ENCODE data around the gene PSG2. TPM values are rescaled to one million over a fixed set of nuclear protein-coding genes. Genes with fewer than 3 reads are reported as not detected.
"Not testable (repeated sequence)": the region's sequence is repeated elsewhere in the genome, so short reads cannot be mapped to it uniquely, and the experiment has no call there.

The PSG2 gene
- under 1 TPM in 1 of 8 experiments, not detected in 7; 0.81 TPM for total RNA-seq

GRCh38 chr19:43082601-43083000 is at the start of gene PSG2:
Gene PSG2, minus strand, starts transcription at chr19:43082701. Its CDS starts 132 bp downstream, at chr19:43082569.
- in situ Hi-C loops (cut with MboI; ENCODE audit: low pct_unique_long_range_greater_than_20kb in 2 of 9, low sequenced_read_pairs in 9 of 9, unreplicated experiment in 9 of 9): not testable (repeated sequence)
- WGBS, 10 experiments: 0 to 83% (median 0%) methylated on average over 1 to 2 of the region's 2 CpGs; no CpG with 5 or more reads in 7 of the 10 experiments

GRCh38 chr19:43131281-43131842 is 48.9 kb upstream of the PSG2 start:
- ATAC-seq (replicated peaks in 6 of 8); H3K4me1 ChIP-seq (replicated peaks in 1 of 2); H3K4me3 ChIP-seq; H3K27ac ChIP-seq; in situ Hi-C loops (cut with MboI; ENCODE audit: low pct_unique_long_range_greater_than_20kb in 2 of 9, low sequenced_read_pairs in 9 of 9, unreplicated experiment in 9 of 9): not testable (repeated sequence)
- WGBS, 10 experiments: 0 to 92% (median 50%) methylated on average over 1 to 7 of the region's 8 CpGs; no CpG with 5 or more reads in 1 of the 10 experiments

More at GRCh38 chr19:43082601-43083000, at the start of gene PSG2:
- H3K4me1 ChIP-seq (replicated peaks in 1 of 2); H3K27ac ChIP-seq; ATAC-seq (replicated peaks in 6 of 8); H3K4me3 ChIP-seq: not testable (repeated sequence)

- in situ Hi-C loops (cut with MboI; ENCODE audit: low pct_unique_long_range_greater_than_20kb in 2 of 9, low sequenced_read_pairs in 9 of 9, unreplicated experiment in 9 of 9); ATAC-seq (replicated peaks in 6 of 8); H3K27ac ChIP-seq; H3K4me1 ChIP-seq (replicated peaks in 1 of 2); H3K4me3 ChIP-seq: not testable (repeated sequence)
- WGBS, 10 experiments: 36 to 100% (median 77%) methylated on average over 1 to 5 of the region's 7 CpGs; no CpG with 5 or more reads in 2 of the 10 experiments
Observed at GRCh38 chr19:43129197-43129596, 46.7 kb upstream of the PSG2 start.

GRCh38 chr19:43127336-43127735 is 44.8 kb upstream of the PSG2 start:
- WGBS, 10 experiments: 0 to 50% (median 2%) methylated on average over 1 to 3 of the region's 3 CpGs
- in situ Hi-C loops (cut with MboI; ENCODE audit: low pct_unique_long_range_greater_than_20kb in 2 of 9, low sequenced_read_pairs in 9 of 9, unreplicated experiment in 9 of 9); H3K4me1 ChIP-seq (replicated peaks in 1 of 2); H3K27ac ChIP-seq; H3K4me3 ChIP-seq: not testable (repeated sequence)
- ATAC-seq (replicated peaks in 6 of 8): peak in 2 of 8 experiments; percentile 71 to 84

GRCh38 chr19:43126720-43127119 is 44.2 kb upstream of the PSG2 start:
- in situ Hi-C loops (cut with MboI; ENCODE audit: low pct_unique_long_range_greater_than_20kb in 2 of 9, low sequenced_read_pairs in 9 of 9, unreplicated experiment in 9 of 9): no loop called here

GRCh38 chr19:43124360-43124759 is 41.9 kb upstream of the PSG2 start:
- WGBS, 10 experiments: 0 to 80% (median 18%) methylated on average over 1 of the region's 2 CpGs; no CpG with 5 or more reads in 3 of the 10 experiments
- Histone ChIP-seq H3K4me1 (replicated peaks in 1 of 2) (no peaks in the 10 kb centered on the region), H3K4me3 (no peak overlapping the region), H3K27ac (no peak overlapping the region)
- peak in 1 of 8 experiments; percentile 29 for ATAC-seq (replicated peaks in 6 of 8)
- in situ Hi-C loops (cut with MboI; ENCODE audit: low pct_unique_long_range_greater_than_20kb in 2 of 9, low sequenced_read_pairs in 9 of 9, unreplicated experiment in 9 of 9): no loop called here

More at GRCh38 chr19:43126720-43127119, 44.2 kb upstream of the PSG2 start:
- 0 to 100% (median 42%) methylated on average over 1 to 4 of the region's 4 CpGs; no CpG with 5 or more reads in 3 of the 10 experiments for WGBS, 10 experiments
- Histone ChIP-seq H3K27ac (no peak overlapping the region), H3K4me1 (replicated peaks in 1 of 2) (no peaks in the 10 kb centered on the region), H3K4me3 (no peak overlapping the region)
- ATAC-seq (replicated peaks in 6 of 8): no peak

- in situ Hi-C loops (cut with MboI; ENCODE audit: low pct_unique_long_range_greater_than_20kb in 2 of 9, low sequenced_read_pairs in 9 of 9, unreplicated experiment in 9 of 9); H3K4me1 ChIP-seq (replicated peaks in 1 of 2); H3K27ac ChIP-seq; H3K4me3 ChIP-seq: not testable (repeated sequence)
- 14 to 83% (median 28%) methylated on average over 1 to 10 of the region's 11 CpGs; no CpG with 5 or more reads in 1 of the 10 experiments for WGBS, 10 experiments
- peak in 2 of 8 experiments; percentile 23 to 49 for ATAC-seq (replicated peaks in 6 of 8)
Observed at GRCh38 chr19:43120433-43121026, 38.0 kb upstream of the PSG2 start.

- H3K27ac ChIP-seq; H3K4me1 ChIP-seq (replicated peaks in 1 of 2); in situ Hi-C loops (cut with MboI; ENCODE audit: low pct_unique_long_range_greater_than_20kb in 2 of 9, low sequenced_read_pairs in 9 of 9, unreplicated experiment in 9 of 9); H3K4me3 ChIP-seq: not testable (repeated sequence)
- 80 to 100% methylated on average over 1 to 2 of the region's 3 CpGs; no CpG with 5 or more reads in 8 of the 10 experiments for WGBS, 10 experiments
- ATAC-seq (replicated peaks in 6 of 8): peak in 1 of 8 experiments; percentile 54
Observed at GRCh38 chr19:43119526-43119925, 37.0 kb upstream of the PSG2 start.

GRCh38 chr19:43116421-43116820 is 33.9 kb upstream of the PSG2 start:
- H3K4me1 ChIP-seq (replicated peaks in 1 of 2); ATAC-seq (replicated peaks in 6 of 8); in situ Hi-C loops (cut with MboI; ENCODE audit: low pct_unique_long_range_greater_than_20kb in 2 of 9, low sequenced_read_pairs in 9 of 9, unreplicated experiment in 9 of 9); H3K4me3 ChIP-seq; H3K27ac ChIP-seq: not testable (repeated sequence)
- whole genome bisulfite sequencing, 10 experiments: 14 to 83% (median 60%) methylated on average over 1 to 3 of the region's 3 CpGs; no CpG with 5 or more reads in 3 of the 10 experiments

GRCh38 chr19:43115548-43115947 is 33.0 kb upstream of the PSG2 start:
- H3K4me3 ChIP-seq; H3K4me1 ChIP-seq (replicated peaks in 1 of 2); in situ Hi-C loops (cut with MboI; ENCODE audit: low pct_unique_long_range_greater_than_20kb in 2 of 9, low sequenced_read_pairs in 9 of 9, unreplicated experiment in 9 of 9); H3K27ac ChIP-seq; ATAC-seq (replicated peaks in 6 of 8): not testable (repeated sequence)
- WGBS, 10 experiments: 0 to 33% (median 14%) methylated on average over 1 of the region's 1 CpG; no CpG with 5 or more reads in 6 of the 10 experiments

- ATAC-seq (replicated peaks in 6 of 8); H3K27ac ChIP-seq; H3K4me1 ChIP-seq (replicated peaks in 1 of 2); in situ Hi-C loops (cut with MboI; ENCODE audit: low pct_unique_long_range_greater_than_20kb in 2 of 9, low sequenced_read_pairs in 9 of 9, unreplicated experiment in 9 of 9); H3K4me3 ChIP-seq: not testable (repeated sequence)
Observed at GRCh38 chr19:43115064-43115463, 32.6 kb upstream of the PSG2 start.

GRCh38 chr19:43114626-43115025 is 32.1 kb upstream of the PSG2 start:
- ATAC-seq (replicated peaks in 6 of 8); in situ Hi-C loops (cut with MboI; ENCODE audit: low pct_unique_long_range_greater_than_20kb in 2 of 9, low sequenced_read_pairs in 9 of 9, unreplicated experiment in 9 of 9); H3K27ac ChIP-seq; H3K4me3 ChIP-seq; H3K4me1 ChIP-seq (replicated peaks in 1 of 2): not testable (repeated sequence)
- 33 to 100% (median 67%) methylated on average over 2 of the region's 2 CpGs; no CpG with 5 or more reads in 2 of the 10 experiments for WGBS, 10 experiments

GRCh38 chr19:43107401-43107800 is 24.9 kb upstream of the PSG2 start:
- in situ Hi-C loops (cut with MboI; ENCODE audit: low pct_unique_long_range_greater_than_20kb in 2 of 9, low sequenced_read_pairs in 9 of 9, unreplicated experiment in 9 of 9); H3K4me1 ChIP-seq (replicated peaks in 1 of 2); H3K27ac ChIP-seq; ATAC-seq (replicated peaks in 6 of 8); H3K4me3 ChIP-seq: not testable (repeated sequence)
- WGBS, 10 experiments: 0 to 100% (median 41%) methylated on average over 1 of the region's 1 CpG; no CpG with 5 or more reads in 2 of the 10 experiments
